ENCODE measurements around the gene RBL2. TPM values are rescaled to one million over a fixed set of nuclear protein-coding genes. Genes with fewer than 3 reads are reported as not detected.

The RBL2 gene
- total and polyA plus RNA-seq, 9 of the 15 experiments (the other 6 are each of a cell fraction or from before 2014, with no cell fraction given) = 7.8 to 76.3 (median 28.5) TPM

GRCh38 chr16:53434377-53435065, at the start of gene RBL2 (continued):
- TF ChIP-seq ZBTB12 (CRISPR knock-in tag; IDR thresholded peaks at IDR 0.05) (no peak), CHD1 (IDR thresholded peaks at IDR 0.05; ENCODE audit: low read length) (no peak), ZNF780A (CRISPR knock-in tag; IDR thresholded peaks at IDR 0.05) (no peak), ZNF184 (CRISPR knock-in tag; IDR thresholded peaks at IDR 0.05) (no peak), AFF4 (CRISPR knock-in tag; IDR thresholded peaks at IDR 0.05) (peak; percentile 80), ZNF316 (IDR thresholded peaks at IDR 0.05) (0 out of 2 replicates have a peak, but pooled peaks have one; percentile 17), PRMT5 (CRISPR knock-in tag; IDR thresholded peaks at IDR 0.05) (no peak), ZNF507 (tag; conservative IDR thresholded peaks at IDR 0.05) (no peak), SMARCE1 (IDR thresholded peaks at IDR 0.05) (no peak), MXD1 (CRISPR knock-in tag; IDR thresholded peaks at IDR 0.05; ENCODE audit: borderline replicate concordance, poor library complexity, severe bottlenecking) (no peak), GMEB1 (CRISPR knock-in tag; IDR thresholded peaks at IDR 0.05) (peak; percentile 83), RREB1 (CRISPR knock-in tag; IDR thresholded peaks at IDR 0.05) (no peak), ZC3H11A (IDR thresholded peaks at IDR 0.05; ENCODE audit: low read depth, low read length) (no peak), HMG20A (CRISPR knock-in tag; conservative IDR thresholded peaks at IDR 0.05) (no peak), SAFB2 (IDR thresholded peaks at IDR 0.05; ENCODE audit: borderline replicate concordance, low read depth, low read length, severe bottlenecking) (no peak)
